Right lobe of liver (tissue), 4 donors: ENCODE results near the gene RPS6KA2.

Experiments used
- POLR2A ChIP-seq: fragments of 450-650 bp; IDR thresholded peaks from one replicate; pipeline ENCODE4 v1.6.1; 2017; ENCODE audit warnings: antibody characterized with exemption, mild to moderate bottlenecking
- TF ChIP-seq, protein P1 (sequence below), 4 donors: fragments of 200-600 bp in 3 of 4; fragments of 450-650 bp in 1 of 4; IDR thresholded peaks; one replicate each; pipeline versions ENCODE4 v1.5.1 to v1.8.0; 2016 to 2022; ENCODE audit warnings: antibody characterized with exemption in 4 of 4, mild to moderate bottlenecking in 2 of 4
- donor health status: DM: no; HTN: no; CAD: no.
- donor health status: DM: no; HTN: no; CAD: no.
- donor health status: DM: no; HTN: yes; CAD: no.

DNA sequence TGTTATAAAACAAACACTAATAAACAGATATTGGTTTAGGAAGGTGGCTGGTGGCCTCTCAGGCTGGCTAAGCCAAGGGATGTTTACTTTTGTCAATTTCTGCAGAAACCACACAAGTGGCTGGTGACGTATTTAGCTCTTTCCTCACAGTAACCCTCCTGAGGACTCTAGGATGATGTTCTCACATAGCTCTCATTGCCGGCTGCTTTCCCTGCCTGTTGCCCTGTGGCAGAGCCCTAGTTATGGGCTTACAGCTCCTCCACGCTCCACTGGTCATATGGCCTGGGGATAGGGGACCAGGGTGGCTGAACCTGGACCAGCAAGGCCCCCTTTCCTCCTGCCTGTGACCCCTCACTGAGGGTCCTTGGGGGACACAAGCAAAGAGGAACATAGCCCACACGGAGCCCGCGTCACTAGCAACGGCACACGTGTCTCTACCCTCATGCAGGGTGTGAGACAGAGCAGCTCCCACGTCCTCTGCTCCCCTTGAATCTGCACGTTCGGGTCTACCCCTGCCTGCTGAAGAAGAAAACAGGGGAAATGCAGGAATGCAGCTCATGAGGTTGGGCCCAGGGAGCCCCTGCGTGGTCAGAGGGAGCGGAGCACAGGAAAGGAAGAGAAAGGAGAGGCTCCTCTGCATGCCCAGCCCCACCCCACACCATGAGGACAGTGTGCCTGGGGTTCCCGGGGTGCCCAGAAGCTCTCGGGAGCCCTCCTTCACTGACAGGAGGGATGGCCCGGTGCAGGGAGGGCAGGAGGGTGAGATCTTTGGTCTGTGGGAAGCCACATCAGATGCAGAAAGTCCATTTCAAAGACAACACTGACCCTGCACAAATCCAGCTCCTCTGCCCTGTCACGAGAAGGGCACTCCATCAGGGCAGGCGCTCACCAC is 54.4 kb downstream of the RPS6KA2 start:
- TF ChIP-seq POLR2A = no peak
- TF ChIP-seq, protein P1, sequence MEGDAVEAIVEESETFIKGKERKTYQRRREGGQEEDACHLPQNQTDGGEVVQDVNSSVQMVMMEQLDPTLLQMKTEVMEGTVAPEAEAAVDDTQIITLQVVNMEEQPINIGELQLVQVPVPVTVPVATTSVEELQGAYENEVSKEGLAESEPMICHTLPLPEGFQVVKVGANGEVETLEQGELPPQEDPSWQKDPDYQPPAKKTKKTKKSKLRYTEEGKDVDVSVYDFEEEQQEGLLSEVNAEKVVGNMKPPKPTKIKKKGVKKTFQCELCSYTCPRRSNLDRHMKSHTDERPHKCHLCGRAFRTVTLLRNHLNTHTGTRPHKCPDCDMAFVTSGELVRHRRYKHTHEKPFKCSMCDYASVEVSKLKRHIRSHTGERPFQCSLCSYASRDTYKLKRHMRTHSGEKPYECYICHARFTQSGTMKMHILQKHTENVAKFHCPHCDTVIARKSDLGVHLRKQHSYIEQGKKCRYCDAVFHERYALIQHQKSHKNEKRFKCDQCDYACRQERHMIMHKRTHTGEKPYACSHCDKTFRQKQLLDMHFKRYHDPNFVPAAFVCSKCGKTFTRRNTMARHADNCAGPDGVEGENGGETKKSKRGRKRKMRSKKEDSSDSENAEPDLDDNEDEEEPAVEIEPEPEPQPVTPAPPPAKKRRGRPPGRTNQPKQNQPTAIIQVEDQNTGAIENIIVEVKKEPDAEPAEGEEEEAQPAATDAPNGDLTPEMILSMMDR (IDR thresholded peaks at IDR 0.05) = no peak
